ENCODE measurements around the gene SEMA6D.
A peak's percentile ranks its signal among the peaks of the same experiment; 100 is the strongest.

The SEMA6D gene

DNA sequence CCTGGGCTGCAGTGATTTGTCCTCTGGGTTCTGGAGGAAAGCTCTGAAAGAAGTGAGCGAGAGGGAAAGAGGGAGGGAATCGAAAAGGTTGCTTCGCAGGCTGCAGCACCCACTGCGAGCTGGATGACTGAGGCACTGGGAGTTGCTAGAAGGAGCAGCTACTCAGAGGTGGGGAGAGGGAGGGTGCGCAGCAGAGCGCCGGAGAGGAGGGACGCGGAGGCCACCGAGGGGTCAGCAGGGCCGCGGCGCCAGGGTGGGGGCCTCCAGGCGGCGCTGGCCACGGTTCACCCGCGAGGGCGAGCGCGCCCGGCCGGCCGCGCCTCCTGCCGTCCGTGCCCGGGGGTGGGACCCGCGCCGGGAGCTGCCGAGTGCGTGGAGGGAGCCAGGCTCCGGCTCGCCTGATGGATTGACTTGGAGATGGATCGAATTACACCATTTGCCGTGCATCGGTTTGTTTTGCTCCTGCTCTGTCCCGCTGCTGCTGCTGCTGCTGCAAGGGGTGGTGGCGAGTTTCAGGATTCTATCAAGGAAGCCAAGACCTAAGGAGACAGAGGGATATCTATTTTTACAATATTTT, at the start of gene SEMA6D:
Gene SEMA6D (plus strand): TSS at position 470 of the 577 bp plus-strand sequence. CDS start 42,294 bp downstream, outside the sequence.
- peak; percentile 89 for DNase-seq (ENCODE audit: low spot score)

DNA sequence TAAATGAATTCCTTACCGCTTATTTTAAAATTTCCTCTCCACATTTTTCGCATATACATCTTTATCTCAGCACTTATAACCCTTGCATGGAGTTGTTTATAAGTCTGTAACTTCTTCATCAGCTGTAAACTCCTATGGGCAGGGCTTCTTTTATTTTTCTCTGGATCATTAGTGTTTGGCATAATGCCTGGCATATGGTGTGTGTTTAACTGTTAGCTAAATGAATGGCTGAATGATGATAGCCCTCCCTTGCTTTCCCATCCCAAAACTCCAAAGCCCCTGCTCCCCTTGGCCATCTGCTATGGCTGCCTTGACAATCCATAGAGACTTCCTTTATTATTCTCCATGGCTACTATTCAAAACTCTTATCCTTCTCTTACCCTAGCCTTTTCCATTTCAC, 48.1 kb upstream of the SEMA6D start:
- peak; percentile 45 for DNase-seq (ENCODE audit: low spot score)

GRCh38 chr15:47670365-47670764, 46.9 kb upstream of the SEMA6D start:
- peak; percentile 38 for DNase-seq (ENCODE audit: low spot score)

DNA sequence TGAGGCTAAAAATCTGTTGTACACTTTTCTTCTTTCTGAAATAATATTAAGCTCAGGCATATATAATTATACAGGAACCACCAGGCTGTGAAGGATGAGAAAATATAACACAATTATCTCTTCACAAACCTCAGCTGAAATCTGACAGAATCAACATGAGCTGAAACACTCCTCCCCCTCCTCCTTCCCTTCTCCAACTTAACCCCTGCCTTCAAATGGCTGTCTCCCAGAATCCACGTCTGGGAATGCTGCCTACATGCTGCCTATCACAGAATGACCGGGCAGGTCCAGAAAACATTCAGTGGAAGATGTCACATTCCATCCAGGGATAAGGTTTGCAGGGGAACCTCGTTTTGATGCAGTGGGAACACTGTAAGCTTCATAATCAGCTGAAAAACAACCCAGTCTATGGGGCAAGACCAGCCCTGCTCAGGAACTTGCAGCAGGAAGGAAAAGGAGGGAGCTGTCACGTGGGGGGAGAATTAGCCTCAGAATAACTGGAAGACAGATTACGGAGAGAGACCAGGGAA, 44.0 kb upstream of the SEMA6D start:
- DNase-seq (ENCODE audit: low spot score) = no peak

DNA sequence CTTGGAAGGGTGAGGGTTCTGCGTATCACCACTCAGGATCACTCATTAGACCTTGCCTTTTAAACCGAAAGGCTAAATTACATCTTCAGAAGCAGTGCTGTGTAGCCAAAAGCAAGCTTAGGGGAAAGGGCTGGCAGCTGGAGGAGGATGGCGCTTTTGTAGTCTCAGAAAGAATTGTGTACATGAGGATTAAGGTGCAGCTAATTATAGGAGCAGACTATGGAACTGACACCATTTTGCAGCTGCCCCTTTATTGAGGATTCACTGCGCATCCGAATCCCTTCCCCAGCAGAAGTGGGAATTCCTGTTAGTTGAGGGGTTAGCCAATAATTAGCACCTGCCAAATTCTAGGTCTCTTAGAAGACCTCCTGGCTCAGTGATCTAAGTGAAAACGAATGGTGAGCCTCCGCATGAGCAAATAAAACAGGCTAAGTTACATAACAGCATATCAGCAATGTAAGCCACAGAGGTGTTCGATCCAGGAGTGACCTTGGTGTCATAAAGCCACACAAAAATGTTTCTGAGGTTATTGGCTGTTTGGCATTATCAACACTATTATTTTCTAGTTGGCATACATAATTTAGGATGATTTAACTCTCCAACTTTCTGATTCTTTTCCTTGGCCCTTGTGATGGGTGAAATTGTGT, 42.6 kb upstream of the SEMA6D start:
- peak; percentile 67 for DNase-seq (ENCODE audit: low spot score)

DNA sequence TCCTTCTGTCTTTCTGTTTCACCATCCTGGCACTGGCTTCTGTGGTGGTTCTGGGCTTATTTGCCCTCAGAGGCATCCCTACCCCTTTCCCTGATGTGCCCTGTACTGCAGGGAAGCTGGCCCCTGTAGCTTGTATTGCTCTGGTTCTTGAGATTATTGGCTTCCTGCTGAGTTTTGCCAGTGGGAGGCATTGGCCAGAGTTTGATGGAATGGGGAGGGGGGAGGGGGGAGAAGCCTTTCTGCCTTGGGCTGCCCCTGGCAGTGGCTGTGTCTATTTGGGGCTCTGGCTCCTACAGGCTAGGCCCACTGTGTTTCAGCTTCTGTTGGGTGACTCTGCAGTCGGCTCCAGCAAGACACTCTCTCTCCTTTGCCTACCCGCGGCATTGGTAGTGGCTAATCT, 41.6 kb upstream of the SEMA6D start:
- DNase-seq (ENCODE audit: low spot score) = peak; percentile 44

GRCh38 chr15:47678040-47678439, 39.3 kb upstream of the SEMA6D start:
- DNase-seq (ENCODE audit: low spot score) = no peak

- no peak for DNase-seq (ENCODE audit: low spot score)
These were observed 34.6 kb upstream of the SEMA6D start for GRCh38 chr15:47682661-47683060.

- no peak for DNase-seq (ENCODE audit: low spot score)
These were observed 32.0 kb upstream of the SEMA6D start for GRCh38 chr15:47685141-47685870.

DNA sequence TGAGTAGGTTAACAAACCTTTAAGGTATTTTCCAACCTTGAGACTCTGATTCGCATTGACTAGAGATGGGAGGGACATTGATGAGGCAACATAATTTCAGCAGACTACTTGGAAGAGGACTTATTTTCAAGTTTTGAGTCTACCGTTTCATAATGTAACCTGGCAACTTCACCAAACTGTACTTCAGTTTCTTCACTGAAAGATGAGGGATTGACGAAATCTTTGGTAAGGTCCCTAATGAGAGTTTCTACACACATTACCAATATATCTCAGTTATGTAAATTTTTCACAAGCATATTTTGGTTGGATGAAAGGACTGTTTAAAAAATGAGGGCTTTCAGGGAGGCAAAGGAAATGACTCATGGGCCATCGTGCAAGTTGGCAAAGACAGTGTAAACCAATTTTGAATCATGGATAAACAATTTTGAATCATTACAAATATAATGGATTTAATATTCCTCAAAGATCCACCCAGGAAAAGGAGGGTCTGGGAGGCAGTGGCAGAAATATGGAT, 28.7 kb upstream of the SEMA6D start:
- no peak for DNase-seq (ENCODE audit: low spot score)

GRCh38 chr15:47689660-47690059, 27.6 kb upstream of the SEMA6D start:
- DNase-seq (ENCODE audit: low spot score) = no peak

- DNase-seq (ENCODE audit: low spot score) = no peak
These were observed 25.4 kb upstream of the SEMA6D start for GRCh38 chr15:47691882-47692281.

DNA sequence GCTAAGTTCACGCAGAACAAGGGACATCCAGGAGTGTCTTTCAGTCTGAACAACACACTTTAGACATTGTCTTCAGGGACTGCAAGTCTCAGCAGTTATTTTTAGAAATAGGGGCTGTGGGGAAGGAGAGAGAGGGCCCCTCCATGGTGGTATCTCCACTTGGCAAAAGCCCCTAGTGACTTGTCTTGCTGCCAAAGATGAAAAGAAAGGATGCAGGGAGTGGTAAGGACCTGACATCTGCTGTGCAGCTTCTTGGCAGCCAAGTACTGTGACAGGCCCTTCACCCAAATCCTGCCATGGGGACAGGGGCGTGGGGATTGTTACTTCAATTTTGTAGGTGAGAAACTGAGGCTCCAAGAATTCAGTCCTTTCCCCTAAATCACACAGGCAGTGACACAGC, 21.0 kb upstream of the SEMA6D start:
- no peak for DNase-seq (ENCODE audit: low spot score)

- DNase-seq (ENCODE audit: low spot score) = no peak
These were observed 11.9 kb upstream of the SEMA6D start for GRCh38 chr15:47705281-47705997.

DNA sequence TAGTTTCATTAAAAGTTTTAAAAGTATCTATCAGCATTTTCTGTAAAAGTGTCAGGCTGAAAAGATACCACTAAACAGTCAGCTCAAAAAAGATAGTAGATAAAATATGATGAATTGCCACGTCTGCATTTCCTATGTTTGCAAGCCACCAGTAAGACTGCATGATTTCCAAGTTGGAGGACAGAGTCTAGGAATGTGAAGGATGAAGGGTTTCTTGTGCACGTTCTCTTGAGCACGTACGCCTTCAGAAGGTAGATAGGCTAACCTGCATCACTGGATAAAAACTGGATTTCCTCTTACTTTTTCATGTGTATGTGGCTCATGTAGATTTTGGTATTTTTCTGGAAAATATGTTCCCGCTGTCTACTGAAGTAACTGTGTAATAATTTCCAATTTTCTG, 9.9 kb upstream of the SEMA6D start:
- no peak for DNase-seq (ENCODE audit: low spot score)

DNA sequence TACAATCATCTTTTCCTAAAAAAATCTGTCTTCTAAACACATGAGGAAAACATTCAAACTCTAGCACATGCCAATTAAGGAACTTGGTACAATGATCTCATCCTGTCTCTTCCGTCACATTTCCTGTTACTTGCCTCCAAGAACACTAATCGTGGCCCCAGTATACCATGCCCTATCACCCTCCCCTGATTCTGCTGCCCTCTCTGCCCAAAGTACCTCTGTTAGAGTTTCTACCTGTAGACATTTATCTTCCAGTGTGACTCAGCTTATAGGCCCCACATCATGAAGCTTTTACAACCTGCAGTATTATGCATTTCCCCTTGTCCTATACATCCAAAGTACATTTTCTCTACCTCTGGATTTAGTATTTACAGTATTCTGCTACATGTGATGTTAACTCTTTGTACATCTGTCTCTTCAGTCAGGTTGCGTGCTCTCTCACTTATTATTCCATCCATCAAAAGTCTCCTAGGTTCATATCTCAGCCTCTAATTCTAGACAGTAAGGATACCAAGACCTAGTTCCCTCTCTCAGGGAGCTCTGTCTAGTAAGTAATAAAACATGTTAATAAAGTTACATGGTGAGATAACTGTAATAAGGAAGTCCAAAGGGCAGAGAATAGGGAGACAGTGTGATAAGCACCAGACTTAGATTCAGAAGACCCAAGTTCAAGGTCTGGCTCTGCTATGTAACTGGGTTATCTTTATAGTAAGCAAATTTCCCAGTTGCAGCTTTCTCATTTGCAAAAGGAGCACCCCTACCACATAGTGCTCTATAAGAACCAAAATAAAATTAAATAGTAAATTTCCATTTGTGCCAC, 8.9 kb upstream of the SEMA6D start:
- DNase-seq (ENCODE audit: low spot score) = no peak

DNA sequence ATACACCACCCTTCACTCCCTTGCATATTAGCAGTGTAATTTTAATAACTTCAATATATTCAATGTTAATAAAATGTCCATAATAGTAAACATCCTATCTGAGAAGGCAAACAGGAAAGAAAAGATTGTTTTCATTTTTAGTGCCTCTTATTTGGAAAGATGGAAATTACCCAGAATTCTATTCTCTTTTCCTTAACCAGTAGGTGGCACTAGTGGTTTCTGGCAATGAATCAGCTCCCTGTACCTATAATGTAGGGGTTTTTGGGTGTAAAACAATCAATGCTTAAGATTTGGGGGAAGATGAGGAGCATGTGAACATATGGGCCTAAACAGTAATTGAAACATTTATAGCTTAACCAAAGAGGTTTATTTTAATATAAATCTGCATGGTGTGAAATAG, 5.7 kb upstream of the SEMA6D start:
- DNase-seq (ENCODE audit: low spot score) = no peak

DNA sequence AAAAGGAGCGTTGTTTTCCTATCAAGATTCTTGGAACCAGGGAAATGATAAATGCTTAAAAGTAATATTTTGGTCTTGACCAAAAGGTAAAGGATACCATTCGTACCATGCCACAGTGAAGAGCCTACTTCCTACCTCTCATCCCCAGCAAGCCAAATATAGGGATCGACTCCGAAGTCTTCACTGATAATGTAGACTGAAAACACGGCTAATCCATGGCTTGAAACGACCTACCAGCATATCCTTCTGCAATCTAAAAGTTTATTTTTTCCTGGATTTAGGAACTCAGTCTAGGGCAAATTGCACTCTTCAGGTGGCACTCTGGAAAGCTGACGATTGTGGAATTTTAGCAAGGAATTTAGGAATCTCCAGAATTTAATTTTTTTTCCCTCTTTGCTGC, 1.9 kb upstream of the SEMA6D start:
- DNase-seq (ENCODE audit: low spot score) = no peak

GRCh38 chr15:47715856-47716445, 1.4 kb upstream of the SEMA6D start:
- DNase-seq (ENCODE audit: low spot score) = no peak

- DNase-seq (ENCODE audit: low spot score) = no peak
These were observed 789 bp upstream of the SEMA6D start for GRCh38 chr15:47716516-47716915.
